ENCODE results near the gene EPS8L2. TPM values are rescaled to one million over a fixed set of nuclear protein-coding genes. Genes with fewer than 3 reads are reported as not detected.

The EPS8L2 gene
- total and polyA plus RNA-seq, 9 of the 15 experiments (the other 6 are each of a cell fraction or from before 2014, with no cell fraction given), result 0.75 to 17.0 (median 3.7) TPM

DNA sequence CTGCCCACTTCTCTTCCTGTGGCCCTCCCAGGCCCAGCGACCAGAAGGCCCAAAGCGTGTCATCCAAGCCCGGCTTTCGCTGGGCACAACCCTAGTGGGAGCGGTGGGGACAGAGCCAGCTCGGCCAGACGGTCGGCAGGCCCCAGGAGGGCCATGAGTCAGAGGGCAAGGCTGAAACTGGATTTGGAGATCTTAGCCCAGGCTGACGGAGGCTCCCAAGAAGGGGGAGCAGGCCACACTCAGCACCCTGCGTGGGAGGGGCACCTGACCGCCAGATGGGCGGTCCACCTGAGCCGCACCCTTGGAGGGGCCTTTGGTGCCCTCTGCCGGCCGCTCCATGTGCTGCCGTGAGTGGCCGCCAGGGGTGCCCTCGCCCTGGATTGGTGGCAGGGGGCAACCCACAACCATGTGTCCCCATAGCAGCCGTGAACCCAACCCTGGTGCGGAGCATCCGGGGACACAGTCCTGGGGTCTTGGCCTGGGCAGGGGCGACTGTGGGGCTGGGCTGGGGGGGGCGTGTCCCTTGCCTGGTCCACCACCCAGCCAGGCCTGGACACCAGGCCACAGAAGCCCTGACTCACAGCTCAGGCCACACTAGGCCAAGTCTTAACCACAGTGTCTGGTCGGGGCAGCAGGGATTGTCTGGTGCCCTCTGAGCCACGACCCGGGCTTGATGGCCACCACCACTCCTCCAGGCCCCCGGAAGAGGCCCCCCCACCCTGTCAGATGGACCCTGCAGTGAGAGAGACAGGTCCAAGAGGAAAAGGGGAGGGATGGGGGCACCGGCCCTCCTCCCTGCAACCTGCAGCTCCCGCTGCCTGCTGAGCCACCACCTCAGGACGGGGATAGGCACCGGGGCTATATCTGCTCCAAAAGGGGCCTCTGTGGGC lies 22.1 kb downstream of the EPS8L2 start:
- in situ Hi-C loops (cut with MboI), result no loop called here
- WGBS (ENCODE audit: insufficient coverage, low coverage, missing lambda C conversion rate), result 17% methylated on average over 27 of the region's 31 CpGs
- ATAC-seq, result peak; percentile 88
- BruUV-seq (replicated peaks), result no TSS peak
- peak; percentile 96 for FAIRE-seq
- Histone ChIP-seq H3K9me1 (ENCODE audit: control insufficient read depth, insufficient read depth, low read length) (no peaks in the 10 kb centered on the region), H3K9ac (ENCODE audit: insufficient read depth in 1 of 2, low read depth in 2 of 2, low read length in 2 of 2) (peak overlapping the region; percentile 33 to 87), H4K20me1 (replicated peaks; ENCODE audit: control insufficient read depth, insufficient read depth, low read length) (no peaks in the 10 kb centered on the region), H3K36me3 (ENCODE audit: control insufficient read depth, insufficient read depth, low read length) (no peaks in the 10 kb centered on the region), H3K27me3 (ENCODE audit: control insufficient read depth in 2 of 2, insufficient read depth in 2 of 2, low read length in 2 of 2) (no peaks in the 10 kb centered on the region), H3K27ac (ENCODE audit: extremely low read depth, low read depth, low read length) (peak overlapping the region; percentile 51), H2AFZ (ENCODE audit: low read depth, low read length) (peak overlapping the region; percentile 72), H3K4me1 (replicated peaks in 1 of 2; ENCODE audit: control insufficient read depth in 2 of 2, insufficient read depth in 2 of 2, low read length in 2 of 2) (peaks cover 35 to 63% of the 10 kb centered on the region in 2 experiments), H3K4me2 (ENCODE audit: insufficient read depth, low read length) (peak overlapping the region; percentile 55), H3K79me2 (ENCODE audit: control insufficient read depth, insufficient read depth, low read length) (no peaks in the 10 kb centered on the region; the same call in 1 of the 3 replicates), H3K4me3 (no peak overlapping the region), H3K9me3 (replicated peaks; ENCODE audit: control insufficient read depth, insufficient read depth, low read depth, low read length) (no peaks in the 10 kb centered on the region)
- ChIA-PET POLR2A (interaction anchor here (0.6 to 2.8 kb wide), 7 partner anchors 9 to 34 kb away, joined by 3 to 25 read pairs (median 3); partner anchors contain the start of genes DEAF1 and TMEM80), CTCF (ENCODE audit: low intra/inter-chr PET ratio) (interaction anchor here (0.6 to 2.5 kb wide), 9 partner anchors 19 to 209 kb away, joined by 3 to 22 read pairs (median 8); partner anchors contain the start of genes AP2A2, SLC25A22, TALDO1 and TMEM80)
- peak; percentile 94 to 95 (median 94) for DNase-seq (ENCODE audit: extremely low read depth in 1 of 4, low spot score in 3 of 4)
- intact Hi-C loops (cut with micrococcal nuclease), result loop anchor here (5.0 kb wide), 2 partner anchors 69 to 176 kb away; partner anchors contain the start of gene SLC25A22
- TF ChIP-seq JUN (IDR thresholded peaks at IDR 0.05; ENCODE audit: borderline replicate concordance, low read depth, low read length), result peak; percentile 69
- peak; percentile 93 for TF ChIP-seq JUN (CRISPR knock-in tag; IDR thresholded peaks at IDR 0.05; ENCODE audit: borderline replicate concordance)
- peak; percentile 15; the same call in 1 of the 2 replicates for TF ChIP-seq STAT5A (IDR thresholded peaks at IDR 0.05; ENCODE audit: borderline replicate concordance, low read length)
- TF ChIP-seq, protein P1, sequence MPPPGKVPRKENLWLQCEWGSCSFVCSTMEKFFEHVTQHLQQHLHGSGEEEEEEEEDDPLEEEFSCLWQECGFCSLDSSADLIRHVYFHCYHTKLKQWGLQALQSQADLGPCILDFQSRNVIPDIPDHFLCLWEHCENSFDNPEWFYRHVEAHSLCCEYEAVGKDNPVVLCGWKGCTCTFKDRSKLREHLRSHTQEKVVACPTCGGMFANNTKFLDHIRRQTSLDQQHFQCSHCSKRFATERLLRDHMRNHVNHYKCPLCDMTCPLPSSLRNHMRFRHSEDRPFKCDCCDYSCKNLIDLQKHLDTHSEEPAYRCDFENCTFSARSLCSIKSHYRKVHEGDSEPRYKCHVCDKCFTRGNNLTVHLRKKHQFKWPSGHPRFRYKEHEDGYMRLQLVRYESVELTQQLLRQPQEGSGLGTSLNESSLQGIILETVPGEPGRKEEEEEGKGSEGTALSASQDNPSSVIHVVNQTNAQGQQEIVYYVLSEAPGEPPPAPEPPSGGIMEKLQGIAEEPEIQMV (tag; conservative IDR thresholded peaks at IDR 0.05; ENCODE audit: low read depth), result no peak
- no peak for TF ChIP-seq HSF4 (CRISPR knock-in tag; IDR thresholded peaks at IDR 0.05; ENCODE audit: borderline replicate concordance)
- TF ChIP-seq KLF16 (IDR thresholded peaks at IDR 0.05), result peak; percentile 87
- TF ChIP-seq NFIC (IDR thresholded peaks at IDR 0.05), result peak; percentile 63
- peak; percentile 18; the same call in 1 of the 2 replicates for TF ChIP-seq NR2C2 (CRISPR knock-in tag; IDR thresholded peaks at IDR 0.05)
- TF ChIP-seq NR2C2 (tag; IDR thresholded peaks at IDR 0.05), result no peak; the same call in 1 of the 2 replicates
- TF ChIP-seq GABPB1 (CRISPR knock-in tag; IDR thresholded peaks at IDR 0.05), result peak; percentile 40; the same call in 1 of the 2 replicates
- TF ChIP-seq, protein P2, sequence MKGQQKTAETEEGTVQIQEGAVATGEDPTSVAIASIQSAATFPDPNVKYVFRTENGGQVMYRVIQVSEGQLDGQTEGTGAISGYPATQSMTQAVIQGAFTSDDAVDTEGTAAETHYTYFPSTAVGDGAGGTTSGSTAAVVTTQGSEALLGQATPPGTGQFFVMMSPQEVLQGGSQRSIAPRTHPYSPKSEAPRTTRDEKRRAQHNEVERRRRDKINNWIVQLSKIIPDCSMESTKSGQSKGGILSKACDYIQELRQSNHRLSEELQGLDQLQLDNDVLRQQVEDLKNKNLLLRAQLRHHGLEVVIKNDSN (CRISPR knock-in tag; IDR thresholded peaks at IDR 0.05), result peak; percentile 91
- TF ChIP-seq, protein P3, sequence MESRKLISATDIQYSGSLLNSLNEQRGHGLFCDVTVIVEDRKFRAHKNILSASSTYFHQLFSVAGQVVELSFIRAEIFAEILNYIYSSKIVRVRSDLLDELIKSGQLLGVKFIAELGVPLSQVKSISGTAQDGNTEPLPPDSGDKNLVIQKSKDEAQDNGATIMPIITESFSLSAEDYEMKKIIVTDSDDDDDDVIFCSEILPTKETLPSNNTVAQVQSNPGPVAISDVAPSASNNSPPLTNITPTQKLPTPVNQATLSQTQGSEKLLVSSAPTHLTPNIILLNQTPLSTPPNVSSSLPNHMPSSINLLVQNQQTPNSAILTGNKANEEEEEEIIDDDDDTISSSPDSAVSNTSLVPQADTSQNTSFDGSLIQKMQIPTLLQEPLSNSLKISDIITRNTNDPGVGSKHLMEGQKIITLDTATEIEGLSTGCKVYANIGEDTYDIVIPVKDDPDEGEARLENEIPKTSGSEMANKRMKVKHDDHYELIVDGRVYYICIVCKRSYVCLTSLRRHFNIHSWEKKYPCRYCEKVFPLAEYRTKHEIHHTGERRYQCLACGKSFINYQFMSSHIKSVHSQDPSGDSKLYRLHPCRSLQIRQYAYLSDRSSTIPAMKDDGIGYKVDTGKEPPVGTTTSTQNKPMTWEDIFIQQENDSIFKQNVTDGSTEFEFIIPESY (CRISPR knock-in tag; IDR thresholded peaks at IDR 0.05), result peak; percentile 91
- peak; percentile 32 to 83; a peak in 2 of 4 replicates for TF ChIP-seq SIN3A (IDR thresholded peaks at IDR 0.05; ENCODE audit: borderline replicate concordance in 2 of 2, control insufficient read depth in 1 of 2, low read depth in 2 of 2, low read length in 2 of 2)
- TF ChIP-seq SP1 (CRISPR knock-in tag; IDR thresholded peaks at IDR 0.05), result peak; percentile 92
